Measurements from ENCODE around the gene PPP1R8. TPM values are rescaled to one million over a fixed set of nuclear protein-coding genes. Genes with fewer than 3 reads are reported as not detected.

The PPP1R8 gene
- total RNA-seq, 2 experiments from 2014 or later: 57.3 to 72.4 TPM

DNA sequence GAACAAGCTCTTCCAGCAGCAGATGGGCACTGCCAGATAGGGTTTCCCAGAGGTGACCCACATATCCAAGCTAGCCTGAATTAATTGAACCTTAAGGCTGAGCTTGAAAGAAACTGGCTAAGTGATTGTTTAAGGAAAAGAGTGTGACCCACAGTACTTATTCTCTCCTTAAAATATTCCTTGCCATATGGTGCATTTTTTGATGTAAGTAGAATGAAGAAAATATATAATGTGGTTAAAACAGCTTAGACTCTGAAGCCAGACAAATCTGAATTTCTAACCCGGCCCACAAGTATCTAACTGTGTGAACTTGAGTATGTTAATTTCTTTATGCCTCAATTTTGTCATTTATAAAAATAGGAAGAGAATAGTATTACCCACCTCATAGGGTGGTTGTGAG lies 4.9 kb downstream of the PPP1R8 start:
- CTCF ChIA-PET (ENCODE audit: unreplicated experiment): no interaction called here
- intact Hi-C loops (cut with micrococcal nuclease; ENCODE audit: unreplicated experiment): loop anchor here (10.0 kb wide), 1 partner anchor 161 kb away; the partner anchor contains the start of gene IFI6

DNA sequence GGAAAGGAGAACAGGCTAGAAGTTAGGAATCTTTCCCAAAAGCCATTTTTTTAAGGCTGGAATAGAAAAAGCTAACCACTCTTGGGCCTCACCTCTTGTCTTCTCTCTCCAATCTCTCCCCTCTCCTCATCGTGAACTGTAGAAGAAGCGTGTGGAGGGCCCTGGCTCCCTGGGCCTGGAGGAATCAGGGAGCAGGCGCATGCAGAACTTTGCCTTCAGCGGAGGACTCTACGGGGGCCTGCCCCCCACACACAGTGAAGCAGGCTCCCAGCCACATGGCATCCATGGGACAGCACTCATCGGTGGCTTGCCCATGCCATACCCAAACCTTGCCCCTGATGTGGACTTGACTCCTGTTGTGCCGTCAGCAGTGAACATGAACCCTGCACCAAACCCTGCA lies 19.4 kb downstream of the PPP1R8 start:
- Histone ChIP-seq H2AFZ (ENCODE audit: low read length) (no peak overlapping the region), H4K20me1 (ENCODE audit: insufficient read depth, low read length) (no peaks in the 10 kb centered on the region), H3K4me2 (ENCODE audit: low read length) (no peak overlapping the region), H3K9me2 (ENCODE audit: insufficient read depth, low read length) (no peaks in the 10 kb centered on the region), H3K4me3 (ENCODE audit: low read depth, low read length, poor library complexity, severe bottlenecking) (no peak overlapping the region), H3K27ac (ENCODE audit: low read depth, low read length, poor library complexity, severe bottlenecking) (no peak overlapping the region), H3K9me3 (ENCODE audit: low read length) (no peaks in the 10 kb centered on the region), H3K79me2 (ENCODE audit: insufficient read depth, low read depth, low read length) (no peaks in the 10 kb centered on the region), H3K4me1 (ENCODE audit: insufficient read depth, low read length, poor library complexity, severe bottlenecking) (no peaks in the 10 kb centered on the region), H3K36me3 (ENCODE audit: insufficient read depth, low read length) (peaks cover 68% of the 10 kb centered on the region)
- BruUV-seq (replicated peaks): no TSS peak
- intact Hi-C loops (cut with micrococcal nuclease; ENCODE audit: unreplicated experiment): no loop called here
- ChIA-PET POLR2A (interaction anchor here (0.7 kb wide), 2 partner anchors 18 to 370 kb away, joined by 4 read pairs; no protein-coding TSS in a partner anchor), CTCF (ENCODE audit: unreplicated experiment) (no interaction called here)
- no peak for DNase-seq (ENCODE audit: low spot score)
- no peak for TF ChIP-seq EZH2phosphoT487 (IDR thresholded peaks at IDR 0.05; ENCODE audit: borderline replicate concordance, low read depth, low read length)
- TF ChIP-seq, protein P1, sequence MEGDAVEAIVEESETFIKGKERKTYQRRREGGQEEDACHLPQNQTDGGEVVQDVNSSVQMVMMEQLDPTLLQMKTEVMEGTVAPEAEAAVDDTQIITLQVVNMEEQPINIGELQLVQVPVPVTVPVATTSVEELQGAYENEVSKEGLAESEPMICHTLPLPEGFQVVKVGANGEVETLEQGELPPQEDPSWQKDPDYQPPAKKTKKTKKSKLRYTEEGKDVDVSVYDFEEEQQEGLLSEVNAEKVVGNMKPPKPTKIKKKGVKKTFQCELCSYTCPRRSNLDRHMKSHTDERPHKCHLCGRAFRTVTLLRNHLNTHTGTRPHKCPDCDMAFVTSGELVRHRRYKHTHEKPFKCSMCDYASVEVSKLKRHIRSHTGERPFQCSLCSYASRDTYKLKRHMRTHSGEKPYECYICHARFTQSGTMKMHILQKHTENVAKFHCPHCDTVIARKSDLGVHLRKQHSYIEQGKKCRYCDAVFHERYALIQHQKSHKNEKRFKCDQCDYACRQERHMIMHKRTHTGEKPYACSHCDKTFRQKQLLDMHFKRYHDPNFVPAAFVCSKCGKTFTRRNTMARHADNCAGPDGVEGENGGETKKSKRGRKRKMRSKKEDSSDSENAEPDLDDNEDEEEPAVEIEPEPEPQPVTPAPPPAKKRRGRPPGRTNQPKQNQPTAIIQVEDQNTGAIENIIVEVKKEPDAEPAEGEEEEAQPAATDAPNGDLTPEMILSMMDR (conservative IDR thresholded peaks at IDR 0.05; ENCODE audit: low read length): no peak

More for the DNA sequence above, 4.9 kb downstream of the PPP1R8 start:
- Histone ChIP-seq H3K9me3 (ENCODE audit: low read length) (no peaks in the 10 kb centered on the region), H3K4me2 (ENCODE audit: low read length) (no peak overlapping the region), H3K79me2 (ENCODE audit: insufficient read depth, low read depth, low read length) (peaks cover 71% of the 10 kb centered on the region), H3K4me1 (ENCODE audit: insufficient read depth, low read length, poor library complexity, severe bottlenecking) (peaks cover 17% of the 10 kb centered on the region), H2AFZ (ENCODE audit: low read length) (no peak overlapping the region), H3K27ac (ENCODE audit: low read depth, low read length, poor library complexity, severe bottlenecking) (no peak overlapping the region), H3K36me3 (ENCODE audit: insufficient read depth, low read length) (peaks cover 88% of the 10 kb centered on the region), H3K9me2 (ENCODE audit: insufficient read depth, low read length) (no peaks in the 10 kb centered on the region), H3K4me3 (ENCODE audit: low read depth, low read length, poor library complexity, severe bottlenecking) (no peak overlapping the region), H4K20me1 (ENCODE audit: insufficient read depth, low read length) (peaks cover 23% of the 10 kb centered on the region)
- POLR2A ChIA-PET: interaction anchor here (0.6 kb wide), 1 partner anchor 378 kb away, joined by 3 read pairs; no protein-coding TSS in a partner anchor
- BruUV-seq (replicated peaks): no TSS peak
- DNase-seq (ENCODE audit: low spot score): no peak
- TF ChIP-seq, protein P1 (conservative IDR thresholded peaks at IDR 0.05; ENCODE audit: low read length): no peak
- no peak for TF ChIP-seq EZH2phosphoT487 (IDR thresholded peaks at IDR 0.05; ENCODE audit: borderline replicate concordance, low read depth, low read length)

DNA sequence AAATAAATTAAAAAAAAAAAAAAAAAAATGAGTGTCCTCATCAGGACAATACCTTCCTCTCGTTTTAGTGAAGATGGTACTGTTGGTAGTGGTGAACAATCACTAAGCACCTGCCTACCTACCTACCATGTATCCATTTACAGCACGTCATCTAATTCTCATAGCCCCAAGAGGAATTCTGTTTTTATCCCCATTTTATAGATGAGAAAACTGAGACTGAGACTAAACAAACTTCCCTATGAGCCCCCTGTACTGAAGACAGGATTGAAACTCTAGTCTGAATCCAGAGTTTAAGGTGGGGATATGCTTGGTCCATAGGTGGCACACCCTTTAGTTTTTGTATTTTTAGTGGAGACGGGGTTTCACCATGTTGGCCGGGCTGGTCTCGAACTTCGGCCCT lies 24.5 kb downstream of the PPP1R8 start:
- Histone ChIP-seq H3K4me2 (ENCODE audit: low read length) (no peak overlapping the region), H2AFZ (ENCODE audit: low read length) (no peak overlapping the region), H3K79me2 (ENCODE audit: insufficient read depth, low read depth, low read length) (no peaks in the 10 kb centered on the region), H3K4me1 (ENCODE audit: insufficient read depth, low read length, poor library complexity, severe bottlenecking) (no peaks in the 10 kb centered on the region), H3K9me3 (ENCODE audit: low read length) (no peaks in the 10 kb centered on the region), H4K20me1 (ENCODE audit: insufficient read depth, low read length) (no peaks in the 10 kb centered on the region), H3K9me2 (ENCODE audit: insufficient read depth, low read length) (no peaks in the 10 kb centered on the region), H3K4me3 (ENCODE audit: low read depth, low read length, poor library complexity, severe bottlenecking) (no peak overlapping the region), H3K36me3 (ENCODE audit: insufficient read depth, low read length) (peaks cover 25% of the 10 kb centered on the region), H3K27ac (ENCODE audit: low read depth, low read length, poor library complexity, severe bottlenecking) (no peak overlapping the region)
- POLR2A ChIA-PET: no interaction called here
- DNase-seq (ENCODE audit: low spot score): no peak
- CTCF ChIA-PET (ENCODE audit: unreplicated experiment): no interaction called here
- intact Hi-C loops (cut with micrococcal nuclease; ENCODE audit: unreplicated experiment): loop anchor here (5.0 kb wide), 1 partner anchor 77 kb away; the partner anchor contains the start of gene SMPDL3B
- no peak for TF ChIP-seq EZH2phosphoT487 (IDR thresholded peaks at IDR 0.05; ENCODE audit: borderline replicate concordance, low read depth, low read length)
- TF ChIP-seq, protein P1 (conservative IDR thresholded peaks at IDR 0.05; ENCODE audit: low read length): no peak
- no TSS peak for BruUV-seq (replicated peaks)
